ENCODE results near the gene SLC6A12. TPM values are rescaled to one million over a fixed set of nuclear protein-coding genes. Genes with fewer than 3 reads are reported as not detected.
"Not testable (repeated sequence)": the region's sequence is repeated elsewhere in the genome, so short reads cannot be mapped to it uniquely, and the experiment has no call there.

The SLC6A12 gene
- total RNA-seq, 1 donor from 2014 or later, result 0.10 TPM

GRCh38 chr12:197347-197746, 16.6 kb downstream of the SLC6A12 start:
- no peak for DNase-seq

GRCh38 chr12:196436-196835, 17.5 kb downstream of the SLC6A12 start:
- DNase-seq, result no peak

DNA sequence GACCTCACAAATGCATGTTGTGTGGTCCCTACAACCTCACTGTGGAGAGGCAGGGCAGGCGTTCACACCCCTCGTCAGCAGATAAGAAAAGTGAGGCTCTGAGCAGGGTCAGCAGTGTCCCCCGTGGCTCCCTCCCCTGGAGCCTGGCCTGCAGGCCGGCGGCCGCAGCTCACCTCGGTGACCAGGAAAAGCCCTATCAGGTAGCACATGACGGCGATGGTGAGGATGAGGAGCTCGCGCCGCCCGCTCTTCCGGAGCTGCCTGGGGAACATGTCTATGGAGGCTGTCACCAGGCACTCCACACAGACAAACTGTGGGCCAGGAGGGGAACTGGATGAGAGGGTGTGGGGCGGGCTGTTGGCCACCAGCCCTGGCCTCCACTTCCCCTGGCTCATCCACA, 18.0 kb downstream of the SLC6A12 start:
- no peak for DNase-seq

- no peak for DNase-seq
Observed at GRCh38 chr12:195156-195555, 18.8 kb downstream of the SLC6A12 start.

- DNase-seq, result no peak
Observed at GRCh38 chr12:194276-194675, 19.7 kb downstream of the SLC6A12 start.

- no peak for DNase-seq
Observed at GRCh38 chr12:193261-193660, 20.7 kb downstream of the SLC6A12 start.

- DNase-seq, result no peak
Observed at GRCh38 chr12:191541-191940, 22.4 kb downstream of the SLC6A12 start.

DNA sequence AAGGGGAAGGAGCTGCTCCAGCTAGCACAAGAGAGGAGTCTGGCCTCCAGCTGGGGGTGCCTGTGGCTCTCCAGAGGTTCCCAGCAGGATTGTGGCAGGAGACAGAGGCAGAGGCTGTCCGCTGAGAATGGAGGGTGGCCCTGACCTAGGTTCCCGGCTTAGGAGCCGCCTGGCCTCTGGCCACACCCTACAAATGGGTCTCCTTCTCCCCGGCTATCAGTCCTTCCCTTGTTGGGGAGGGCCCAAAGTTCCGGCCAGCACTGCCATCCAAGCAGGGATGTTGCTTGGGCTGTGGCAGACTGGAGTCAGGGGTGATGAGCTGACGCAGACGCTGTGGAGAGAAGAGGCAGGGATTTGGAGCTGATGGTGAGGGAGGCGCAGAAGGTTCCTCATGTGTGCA, 23.1 kb downstream of the SLC6A12 start:
- DNase-seq, result no peak

GRCh38 chr12:189622-189962, 24.4 kb downstream of the SLC6A12 start:
- DNase-seq, result no peak

GRCh38 chr12:188910-189621, 24.9 kb downstream of the SLC6A12 start:
- peak; percentile 28 for DNase-seq

DNA sequence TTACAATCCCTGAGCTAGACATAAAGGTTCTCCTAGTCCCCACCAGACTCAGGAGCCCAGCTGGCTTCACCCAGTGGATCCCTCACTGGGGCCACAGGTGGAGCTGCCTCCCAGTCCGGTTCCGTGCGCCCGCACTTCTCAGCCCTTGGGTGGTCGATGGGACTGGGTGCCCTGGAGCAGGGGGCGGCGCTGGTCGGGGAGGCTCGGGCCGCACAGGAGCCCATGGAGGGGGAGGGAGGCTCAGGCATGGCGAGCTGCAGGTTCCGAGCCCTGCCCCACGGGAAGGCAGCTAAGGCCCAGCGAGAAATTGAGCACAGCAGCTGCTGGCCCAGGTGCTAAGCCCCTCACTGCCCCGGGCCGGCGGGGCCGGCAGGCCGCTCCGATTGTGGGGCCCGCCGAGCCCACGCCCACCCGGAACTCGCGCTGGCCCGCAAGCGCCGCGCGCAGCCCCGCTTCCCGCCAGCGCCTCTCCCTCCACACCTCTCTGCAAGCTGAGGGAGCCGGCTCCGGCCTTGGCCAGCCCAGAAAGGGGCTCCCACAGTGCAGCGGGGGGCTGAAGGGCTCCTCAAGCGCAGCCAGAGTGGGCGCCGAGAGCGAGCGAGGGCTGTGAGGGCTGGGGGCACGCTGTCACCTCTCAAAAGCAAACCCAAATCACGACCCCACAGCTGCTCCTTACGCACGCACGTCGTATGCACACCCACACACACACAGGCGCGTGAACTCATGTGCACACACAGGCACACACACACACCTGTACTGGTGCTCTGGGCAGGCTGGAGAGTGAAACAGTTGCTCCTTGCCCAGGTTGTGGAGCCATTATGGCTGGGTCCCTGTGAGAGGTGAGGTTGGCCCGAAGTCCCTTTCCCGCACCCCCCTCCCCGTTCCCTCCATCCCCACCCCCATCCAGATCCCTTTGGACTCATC, 25.7 kb downstream of the SLC6A12 start:
- not testable (repeated sequence) for DNase-seq

GRCh38 chr12:186006-186625, 27.8 kb downstream of the SLC6A12 start:
- no peak for DNase-seq

DNA sequence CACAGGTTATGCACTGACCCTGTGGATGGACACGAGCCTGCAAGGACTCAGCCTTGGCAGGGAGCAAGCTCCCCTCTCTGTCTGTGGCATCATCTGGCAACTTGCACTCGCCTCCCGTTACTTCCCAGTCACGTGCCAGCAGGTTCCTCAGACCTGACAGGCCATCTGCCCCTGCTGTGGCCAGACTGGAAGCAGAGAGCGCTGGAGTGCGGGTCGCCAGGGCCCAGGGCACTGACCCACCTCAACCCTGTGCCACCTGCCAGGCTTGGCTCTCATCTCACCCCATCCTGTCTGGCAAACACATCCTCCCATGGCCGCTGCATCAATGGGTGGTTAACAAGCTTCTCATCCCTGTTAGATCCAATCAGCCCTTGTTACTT, 28.4 kb downstream of the SLC6A12 start:
- DNase-seq, result no peak

DNA sequence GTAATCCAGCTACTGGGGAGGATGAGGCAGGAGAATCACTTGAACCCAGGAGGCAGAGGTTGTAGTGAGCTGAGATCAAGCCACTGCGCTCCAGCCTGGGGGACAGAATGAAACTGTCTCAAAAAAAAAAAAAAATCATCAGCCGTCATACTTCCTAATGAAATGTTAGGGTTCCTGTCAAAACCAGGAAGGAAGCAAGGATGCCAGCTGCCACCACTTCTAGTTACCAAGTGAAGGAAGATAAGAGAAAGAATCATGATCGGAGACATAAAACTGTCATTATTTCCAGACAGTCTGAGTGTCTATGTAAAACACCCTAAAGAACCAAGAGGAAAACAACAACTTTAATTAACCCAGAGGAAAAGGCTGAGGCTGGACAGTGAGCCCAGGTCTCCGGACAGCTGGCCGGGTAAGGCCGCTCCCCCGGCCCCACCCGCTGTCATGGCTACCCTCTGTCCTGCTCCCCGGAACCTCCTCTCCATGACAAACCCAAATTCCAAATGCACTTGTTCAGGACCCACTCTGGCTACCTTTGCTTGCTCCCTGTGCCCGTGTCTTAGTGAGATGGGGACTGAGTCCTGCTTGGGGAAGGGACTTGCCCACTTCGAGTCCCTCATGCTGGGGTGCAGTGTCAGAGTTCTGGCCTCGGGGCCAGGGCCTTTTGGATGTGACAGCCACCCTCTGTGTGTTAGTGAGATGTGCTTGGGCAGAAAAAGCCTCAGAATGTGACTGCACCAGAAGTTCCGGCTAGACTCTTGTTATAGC, 29.0 kb downstream of the SLC6A12 start:
- DNase-seq, result no peak

DNA sequence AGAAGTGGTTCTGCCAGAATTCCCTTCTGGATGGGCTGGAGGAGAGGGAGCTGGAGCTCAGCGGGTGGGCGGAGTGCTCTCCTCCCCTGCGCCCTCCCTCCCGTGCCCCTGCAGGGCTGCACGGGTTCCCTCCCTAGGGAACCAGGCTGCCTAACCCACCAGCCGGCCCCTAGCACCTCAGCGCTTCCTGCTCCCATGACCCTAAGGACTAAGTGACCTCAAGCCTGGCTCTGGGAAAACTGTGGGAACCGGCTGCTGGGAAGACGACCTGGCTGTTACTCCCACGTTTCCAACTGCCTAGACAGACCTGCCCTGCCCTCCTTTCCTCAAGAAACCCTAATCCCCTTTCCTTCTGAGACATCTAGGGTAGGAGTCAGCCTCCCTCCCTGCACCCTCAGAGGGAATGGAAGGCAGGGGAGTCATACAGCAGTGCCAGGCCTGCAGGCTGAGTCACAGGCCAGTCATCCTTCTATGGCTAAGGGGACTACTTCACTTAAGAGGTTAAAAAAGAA, 31.5 kb downstream of the SLC6A12 start:
- DNase-seq, result no peak

DNA sequence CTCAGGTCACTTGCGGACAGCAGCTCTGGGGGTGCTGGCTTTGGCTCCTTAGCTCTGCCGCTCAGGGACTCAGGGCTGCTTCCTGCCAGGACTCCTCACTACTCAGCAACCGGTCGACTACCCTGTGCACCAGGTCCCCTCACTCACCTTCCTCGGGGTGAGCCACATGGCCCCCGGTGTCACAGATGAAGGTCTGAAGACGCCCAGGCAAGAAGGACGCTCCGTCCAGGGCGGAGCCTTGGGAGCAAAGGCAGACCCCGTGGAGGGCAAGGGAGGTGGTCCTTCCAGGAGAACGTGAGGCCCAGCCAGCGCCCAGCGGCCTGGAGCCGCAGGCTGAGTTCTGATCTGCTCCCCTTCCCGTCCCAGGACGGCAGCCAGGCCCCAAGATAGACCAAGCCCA, 32.0 kb downstream of the SLC6A12 start:
- no peak for DNase-seq

DNA sequence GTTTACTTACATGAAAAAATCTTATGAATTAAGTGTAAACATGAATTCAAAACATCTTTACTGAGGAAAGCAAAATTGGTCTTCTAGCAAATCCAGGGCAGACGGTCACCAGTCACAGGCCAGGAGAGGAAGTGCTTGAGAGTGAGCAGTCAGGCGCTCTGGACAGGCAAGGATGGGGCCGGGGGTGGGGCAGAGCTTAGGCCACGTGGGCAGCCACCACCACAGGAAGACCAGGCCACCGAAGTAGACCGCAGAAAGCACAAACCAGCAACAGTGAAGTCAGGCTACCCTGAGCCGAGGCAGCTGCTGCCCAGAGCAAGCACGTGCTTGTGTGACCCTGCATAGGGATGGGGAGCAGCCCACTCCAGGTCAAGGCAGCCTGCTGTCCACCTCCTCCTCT, 33.5 kb downstream of the SLC6A12 start:
- no peak for DNase-seq

DNA sequence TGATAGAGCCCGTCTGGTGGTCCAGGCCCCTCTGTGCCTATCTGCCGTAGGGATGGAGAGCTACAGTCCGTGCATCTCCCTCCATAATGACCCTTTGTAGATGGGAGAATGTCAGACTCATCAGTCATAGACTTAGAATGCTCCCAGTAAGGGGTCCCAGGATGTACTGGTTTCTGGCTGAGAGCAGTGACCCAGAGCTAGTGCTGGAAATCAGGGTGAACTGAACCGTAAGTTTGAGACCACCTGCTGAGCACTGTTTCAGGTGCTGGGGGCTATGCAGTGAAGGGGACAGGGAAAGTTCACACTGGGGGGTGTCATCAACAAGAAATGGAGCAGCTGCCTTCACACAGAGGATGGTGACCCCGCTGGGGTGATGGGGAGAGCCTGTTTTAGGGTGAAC, 34.1 kb downstream of the SLC6A12 start:
- DNase-seq, result no peak

DNA sequence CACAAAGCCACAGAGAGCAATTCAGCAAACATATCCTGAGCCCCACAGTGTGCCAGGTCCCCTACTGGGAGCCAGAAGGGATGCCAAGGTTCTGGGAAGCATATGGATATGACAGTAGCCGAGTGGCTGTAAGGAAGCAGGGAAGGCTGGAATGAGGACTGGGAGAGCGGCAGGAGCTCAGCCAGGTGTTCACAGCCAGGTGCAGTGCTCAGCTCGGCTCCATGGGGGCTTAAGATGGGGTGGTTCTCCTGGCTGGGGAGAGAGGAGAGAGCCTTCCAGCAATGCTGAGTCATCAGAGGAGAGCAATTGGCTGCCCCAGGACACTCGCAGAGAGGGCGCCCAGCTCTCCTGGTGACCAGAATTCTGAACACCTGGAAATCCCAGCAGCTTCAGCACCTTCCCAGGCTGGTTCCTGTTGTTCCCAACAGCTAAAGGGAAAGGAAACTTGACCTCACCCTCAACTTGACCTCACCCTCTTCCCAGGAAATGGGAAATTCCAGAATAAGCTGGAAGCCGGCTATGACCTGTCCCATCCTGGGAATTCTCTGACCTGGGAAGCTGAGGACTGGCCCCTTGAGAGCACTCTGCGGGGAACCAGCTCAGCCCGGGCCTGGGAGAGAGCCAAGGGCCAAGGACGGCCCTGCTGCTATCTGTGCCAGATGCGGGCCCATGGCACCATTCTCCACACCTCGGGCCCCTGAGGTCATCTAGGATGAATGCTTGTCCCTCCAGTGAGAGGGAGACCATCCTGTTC, 34.6 kb downstream of the SLC6A12 start:
- DNase-seq, result no peak

- DNase-seq, result no peak
Observed at GRCh38 chr12:178829-179109, 35.2 kb downstream of the SLC6A12 start.

GRCh38 chr12:177980-178828, 35.8 kb downstream of the SLC6A12 start:
- DNase-seq, result no peak
